Neural crest cell (in vitro differentiated cells): Measurements from ENCODE around the gene STAT6. TPM values are rescaled to one million over a fixed set of nuclear protein-coding genes. Genes with fewer than 3 reads are reported as not detected.
A peak's percentile ranks its signal among the peaks of the same experiment; 100 is the strongest.

Experiments used
- DNase-seq: peaks from one replicate; pipeline ENCODE4 v3.0.0; 2021; ENCODE audit warnings: low read depth, mixed read lengths, low spot score
- H3K27ac Mint-ChIP-seq: one replicate; pipeline ENCODE4 v1.8.0; 2021; ENCODE audit warnings: mild to moderate bottlenecking, mixed read lengths; ENCODE audit not compliant: unreplicated experiment
- H3K27me3 Mint-ChIP-seq: 2 replicates; pipeline ENCODE4 v1.8.0; 2021; ENCODE audit warnings: low read depth, mild to moderate bottlenecking, mixed read lengths
- H3K36me3 Mint-ChIP-seq: 2 replicates; pipeline ENCODE4 v1.8.0; 2021; ENCODE audit warnings: low read depth, mild to moderate bottlenecking, mixed read lengths
- H3K4me1 Mint-ChIP-seq: 2 replicates; pipeline ENCODE4 v1.8.0; 2021; ENCODE audit warnings: mixed read lengths
- H3K4me3 Mint-ChIP-seq: one replicate; pipeline ENCODE4 v1.8.0; 2021; ENCODE audit warnings: mild to moderate bottlenecking, mixed read lengths
- H3K9me3 Mint-ChIP-seq: 2 replicates; pipeline ENCODE4 v1.8.0; 2021; ENCODE audit warnings: mixed read lengths
- CTCF ChIP-seq: fragments of 200-600 bp; sonication (generic); conservative IDR thresholded peaks from 2 replicates; pipeline ENCODE4 v1.5.0; 2021; ENCODE audit warnings: antibody characterized with exemption, mild to moderate bottlenecking
- total RNA-seq: library from RNA; stranded (reverse); gene quantifications from 2 replicates; pipeline ENCODE4 v1.2.1, GENCODE V29; 2021

STAT6 gene
- total RNA-seq, 1 donor from 2014 or later, result 40.2 TPM

- Mint-ChIP-seq H3K36me3 (no peaks in the 10 kb centered on the region), H3K27me3 (peaks cover 15% of the 10 kb centered on the region), H3K4me3 (peak overlapping the region; percentile 86), H3K9me3 (no peaks in the 10 kb centered on the region), H3K4me1 (peaks cover 67% of the 10 kb centered on the region), H3K27ac (no peak overlapping the region)
- no peak for DNase-seq
- TF ChIP-seq CTCF, result no peak
Observed at GRCh38 chr12:57130941-57131340, 19.8 kb upstream of the STAT6 start.

GRCh38 chr12:57129889-57130288, 18.7 kb upstream of the STAT6 start:
- Mint-ChIP-seq H3K27ac (peak overlapping the region; percentile 9), H3K4me1 (peaks cover 56% of the 10 kb centered on the region), H3K27me3 (peaks cover 19% of the 10 kb centered on the region), H3K9me3 (no peaks in the 10 kb centered on the region), H3K4me3 (peak overlapping the region; percentile 91), H3K36me3 (no peaks in the 10 kb centered on the region)
- DNase-seq, result no peak
- TF ChIP-seq CTCF, result no peak

GRCh38 chr12:57129321-57129842, 18.2 kb upstream of the STAT6 start:
- Mint-ChIP-seq H3K27me3 (peaks cover 19% of the 10 kb centered on the region), H3K4me3 (peak overlapping the region; percentile 91), H3K4me1 (peaks cover 52% of the 10 kb centered on the region), H3K27ac (no peak overlapping the region), H3K36me3 (no peaks in the 10 kb centered on the region), H3K9me3 (no peaks in the 10 kb centered on the region)
- TF ChIP-seq CTCF, result no peak
- no peak for DNase-seq

GRCh38 chr12:57128519-57129247, 17.5 kb upstream of the STAT6 start:
- TF ChIP-seq CTCF, result no peak
- H3K27me3 Mint-ChIP-seq, result peaks cover 19% of the 10 kb centered on the region
- H3K36me3 Mint-ChIP-seq, result no peaks in the 10 kb centered on the region
- H3K9me3 Mint-ChIP-seq, result no peaks in the 10 kb centered on the region
- DNase-seq, result no peak
- H3K4me1 Mint-ChIP-seq, result peaks cover 45% of the 10 kb centered on the region
- no peak overlapping the region for H3K27ac Mint-ChIP-seq
- H3K4me3 Mint-ChIP-seq, result peak overlapping the region; percentile 90

- peak within 1 kb of the TSS; percentile 95 for H3K4me3 Mint-ChIP-seq
- TF ChIP-seq CTCF, result no peak
- DNase-seq, result peak; percentile 76
- peaks cover 37% of the 10 kb centered on the region for H3K4me1 Mint-ChIP-seq
- H3K27me3 Mint-ChIP-seq, result peaks cover 19% of the 10 kb centered on the region
- H3K9me3 Mint-ChIP-seq, result no peaks in the 10 kb centered on the region
- H3K27ac Mint-ChIP-seq, result no peak within 1 kb of the TSS
- H3K36me3 Mint-ChIP-seq, result no peaks in the 10 kb centered on the region
Observed at GRCh38 chr12:57127726-57128518, 16.8 kb upstream of the STAT6 start, which contains the start of gene LRP1. TSS of gene LRP1 (plus strand) at chr12:57128483. CDS start at chr12:57128965, 482 bp downstream.
